GM19463 (cell line): Measurements from ENCODE around the gene GRIK4.
A peak's percentile ranks its signal among the peaks of the same experiment; 100 is the strongest.

ENCODE experiments used
- ATAC-seq: cut with Tn5 transposase; IDR thresholded peaks from one replicate; pipeline ENCODE4 v1.9.1; 2021; ENCODE audit warnings: mild to moderate bottlenecking, moderate library complexity; ENCODE audit not compliant: unreplicated experiment

GRIK4 gene

DNA sequence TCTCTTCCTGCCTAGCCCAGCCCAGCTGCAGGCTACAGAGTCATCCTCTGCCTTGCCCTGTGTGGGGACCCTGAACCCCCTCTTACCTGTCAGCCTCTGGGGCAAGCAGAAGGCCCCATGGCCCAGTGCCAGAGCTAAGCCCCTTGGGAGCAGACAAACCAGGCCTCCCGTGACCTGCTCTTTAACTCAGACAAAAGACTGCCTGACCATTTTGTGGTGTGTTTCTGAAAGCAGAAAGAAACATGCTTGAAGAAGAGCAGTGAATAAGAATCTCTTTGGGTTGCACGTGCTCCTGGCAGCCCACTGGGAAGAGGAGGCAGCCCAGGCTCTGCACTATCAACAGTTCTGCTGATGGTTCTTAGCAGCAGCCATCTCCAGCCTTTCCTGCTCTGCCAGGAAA lies 118.6 kb downstream of the GRIK4 start:
- ATAC-seq: no peak

DNA sequence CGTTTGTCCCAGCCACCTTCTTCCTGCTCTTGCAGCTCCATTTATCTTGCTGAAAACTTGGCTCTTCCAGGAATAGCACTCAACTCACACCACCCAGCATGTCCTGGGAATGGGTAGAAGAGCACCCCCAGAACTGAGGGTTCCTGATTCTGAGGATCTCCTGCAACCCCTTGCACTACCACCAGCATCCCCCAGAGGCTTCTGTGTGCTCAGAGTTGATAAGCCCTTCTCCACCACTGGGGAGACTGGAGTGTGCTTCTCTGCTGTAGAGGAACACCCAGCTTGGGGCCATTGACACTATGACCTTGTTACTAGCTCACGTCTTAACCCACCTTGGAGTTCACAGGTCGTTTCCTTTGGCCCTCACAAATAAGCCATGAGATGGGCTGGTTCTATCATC lies 121.0 kb downstream of the GRIK4 start:
- ATAC-seq: no peak

DNA sequence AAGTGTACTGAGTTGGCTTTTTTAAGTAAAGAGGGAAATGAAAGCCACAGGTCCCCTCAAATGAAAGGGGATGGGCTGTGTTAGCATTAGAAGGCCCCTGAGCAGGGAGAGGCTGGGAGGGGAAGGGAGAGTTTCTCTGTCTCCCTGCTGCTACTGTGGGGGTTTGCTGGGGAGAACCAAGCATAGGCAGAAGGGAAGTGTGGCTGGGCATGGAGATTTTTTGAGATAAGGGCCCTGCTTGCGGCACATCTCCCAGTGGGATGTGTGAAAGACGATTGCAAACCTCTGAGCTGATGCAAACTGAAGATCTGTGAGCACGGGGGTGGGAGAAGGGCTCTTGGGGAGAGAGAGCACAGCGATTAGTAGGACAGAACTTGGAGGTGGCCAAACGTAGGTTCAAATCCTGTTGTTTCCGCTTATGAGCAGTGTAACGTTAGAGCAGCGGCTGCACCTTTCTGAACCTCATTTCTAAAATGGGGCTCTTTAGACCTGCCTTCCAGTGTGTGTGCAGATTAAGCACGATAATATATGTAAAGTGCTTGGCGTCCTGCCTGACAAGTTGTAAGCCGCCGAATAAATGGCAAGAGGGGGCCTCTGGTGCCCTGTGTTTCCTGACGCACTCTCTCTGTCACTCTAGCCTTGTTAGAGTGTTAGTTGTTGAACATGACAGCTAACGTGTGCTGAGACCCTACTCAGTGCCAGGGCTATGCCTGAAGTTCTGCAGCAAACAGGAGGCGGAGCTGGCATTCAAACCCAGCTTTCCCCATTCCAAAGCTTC lies 122.3 kb downstream of the GRIK4 start:
- ATAC-seq: no peak

DNA sequence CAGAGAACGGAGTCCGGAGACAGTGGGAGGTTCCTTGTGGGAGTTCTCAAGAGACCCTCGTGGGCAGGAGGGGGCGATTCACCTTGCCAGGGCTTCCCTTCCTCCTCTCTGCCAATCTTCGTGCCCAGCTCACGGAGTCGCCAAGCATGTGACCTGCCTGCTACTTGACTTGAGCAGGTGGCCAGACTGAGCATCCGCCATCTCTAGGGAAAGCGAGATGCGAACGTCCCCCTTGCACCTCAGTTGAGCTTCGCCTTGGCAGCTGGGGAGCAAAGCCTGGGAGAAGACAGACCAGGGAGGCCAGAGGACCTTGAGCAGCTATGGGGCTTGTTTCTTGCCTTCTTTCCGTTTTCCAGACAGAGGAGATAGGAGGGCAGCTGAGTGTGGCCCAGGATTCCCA lies 123.2 kb downstream of the GRIK4 start:
- ATAC-seq: no peak

DNA sequence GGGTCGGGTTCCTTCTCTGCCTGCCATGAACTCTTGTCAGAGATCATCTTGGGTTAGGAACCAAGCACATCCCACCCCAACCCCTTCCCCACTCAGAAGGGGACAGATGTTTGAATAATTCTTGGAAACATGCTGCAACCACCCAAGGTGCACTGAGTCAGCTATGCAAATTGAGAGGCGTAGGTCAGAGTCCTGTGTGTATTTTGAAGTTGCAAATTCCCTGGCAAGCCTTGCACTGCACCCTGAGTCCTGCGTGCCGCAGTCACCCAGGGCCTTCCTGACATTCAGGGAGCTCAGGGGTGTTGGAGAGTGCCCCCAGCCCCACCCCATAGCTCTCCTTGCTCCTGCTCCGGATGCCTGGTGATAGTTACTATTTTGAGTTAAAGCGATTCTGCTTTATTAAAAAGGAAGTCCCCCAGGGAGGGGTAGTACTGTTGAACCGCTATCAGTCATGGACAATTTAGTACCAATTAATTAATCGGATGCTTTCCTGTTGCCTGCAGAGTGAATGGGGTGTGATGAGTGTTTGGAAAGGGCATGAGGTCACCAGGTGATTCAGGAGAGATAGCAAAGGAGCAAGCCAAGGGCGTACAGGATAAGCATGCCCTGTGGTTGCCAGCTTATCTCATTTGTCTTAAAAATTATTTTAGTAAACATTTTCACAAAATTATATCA lies 123.7 kb downstream of the GRIK4 start:
- ATAC-seq: no peak

DNA sequence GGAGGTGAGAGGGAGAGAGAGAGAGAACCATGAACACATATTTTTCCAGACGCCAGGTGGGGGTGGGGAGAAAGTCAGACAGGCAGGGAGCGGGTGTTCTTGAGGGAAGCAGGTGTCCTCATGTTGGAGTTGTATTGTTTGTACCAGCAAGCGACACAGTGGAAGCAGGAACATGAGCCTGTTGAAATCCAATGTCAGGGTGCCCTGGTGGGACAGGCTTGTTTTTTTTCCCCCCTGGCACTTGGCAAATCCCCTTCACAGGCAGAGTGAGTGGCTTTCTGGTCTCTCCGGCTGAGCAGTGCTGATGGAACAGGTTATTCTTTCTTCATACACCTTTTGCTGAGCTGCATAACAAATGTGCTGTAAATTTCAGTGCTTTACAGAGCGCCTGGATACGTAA lies 125.6 kb downstream of the GRIK4 start:
- no peak for ATAC-seq

DNA sequence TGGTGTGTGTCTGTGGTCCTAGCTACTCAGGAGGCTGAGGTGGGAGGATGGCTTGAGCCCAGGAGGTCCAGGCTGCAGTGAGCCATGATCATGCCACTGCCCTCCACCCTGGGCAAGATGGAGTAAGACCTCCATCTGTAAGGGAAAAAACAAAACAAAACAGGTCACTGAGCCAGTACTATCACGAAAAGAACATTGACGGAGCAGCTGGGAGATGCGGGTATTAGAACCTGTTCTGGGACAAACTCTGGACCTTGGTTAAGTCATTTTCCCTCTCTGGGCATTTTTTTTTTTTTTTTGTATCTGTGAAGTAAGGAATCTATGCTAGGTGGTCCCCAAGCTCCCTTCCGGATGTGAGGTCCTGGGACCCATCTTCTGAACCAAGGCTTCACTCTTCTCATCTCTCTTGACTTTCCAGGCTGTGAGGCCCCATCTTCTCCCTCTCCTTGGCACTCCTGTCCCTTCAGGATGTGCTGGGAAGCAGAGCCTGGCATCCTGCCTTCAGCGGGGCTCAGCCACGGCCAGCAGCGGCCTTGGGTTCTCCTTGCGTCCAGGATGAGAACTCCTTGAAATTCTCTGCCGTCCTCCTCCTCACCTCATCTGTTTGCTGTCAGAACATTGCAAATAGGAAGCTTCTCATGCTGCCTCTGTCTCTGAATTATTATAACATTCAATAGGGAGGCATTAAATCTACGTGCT lies 130.8 kb downstream of the GRIK4 start:
- ATAC-seq: no peak

DNA sequence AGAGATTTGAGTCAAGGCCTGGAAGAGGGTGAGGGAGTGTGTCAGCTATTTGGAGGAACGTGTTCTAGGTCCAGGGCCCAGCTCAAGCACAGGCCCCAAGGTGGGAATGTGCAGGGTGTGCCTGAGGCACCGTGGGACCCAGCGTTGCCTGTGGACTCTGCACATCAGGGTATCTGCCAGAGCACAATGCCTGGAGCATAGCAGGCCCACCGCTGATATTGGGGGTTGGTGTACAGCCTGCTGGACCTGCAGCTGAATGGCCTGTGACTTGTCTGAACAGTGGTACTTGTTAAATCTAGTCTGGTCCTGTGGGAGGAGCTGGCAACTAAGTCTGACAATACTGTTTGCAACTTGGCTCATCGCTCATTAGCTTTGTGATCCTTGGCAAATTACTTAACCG lies 131.7 kb downstream of the GRIK4 start:
- ATAC-seq: no peak

DNA sequence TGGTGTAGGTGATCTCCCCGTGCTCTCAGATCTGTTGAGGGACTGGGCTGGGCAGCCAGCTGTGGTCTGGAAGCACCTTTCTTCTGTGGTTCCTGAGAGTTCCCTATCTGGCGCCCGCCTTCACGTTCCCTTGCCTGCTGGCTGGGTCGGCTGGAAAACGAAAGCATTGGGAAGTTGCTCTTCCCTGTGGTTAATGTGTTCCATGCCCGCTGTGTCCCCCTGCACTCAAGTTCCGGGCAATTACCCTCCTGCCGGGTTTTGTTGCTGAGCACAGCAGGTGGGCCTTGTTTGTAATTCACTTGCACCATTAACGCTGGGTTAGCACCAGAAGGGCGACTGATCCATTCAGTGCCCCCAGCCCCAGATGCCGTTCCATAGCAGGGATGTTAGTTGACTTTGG lies 134.1 kb downstream of the GRIK4 start:
- ATAC-seq: no peak

DNA sequence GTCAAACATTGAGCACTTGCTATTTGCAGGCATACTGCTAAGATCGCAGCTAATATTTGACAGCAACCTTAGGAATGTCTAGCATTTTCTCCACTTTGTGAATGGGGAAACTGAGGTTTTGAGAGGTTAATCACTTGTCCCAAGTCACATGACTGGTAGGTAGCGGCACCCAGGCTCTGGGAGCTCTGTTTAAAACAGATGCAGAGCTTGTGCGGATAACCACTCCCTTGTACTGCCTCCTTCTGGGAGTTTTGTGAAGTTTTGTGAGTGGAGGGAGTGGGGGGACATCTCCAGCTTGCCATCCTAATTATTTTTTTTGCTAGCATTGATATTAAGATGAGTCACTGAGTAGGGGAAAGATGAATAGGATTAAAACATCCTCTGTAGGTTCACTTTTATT lies 134.7 kb downstream of the GRIK4 start:
- ATAC-seq: no peak

DNA sequence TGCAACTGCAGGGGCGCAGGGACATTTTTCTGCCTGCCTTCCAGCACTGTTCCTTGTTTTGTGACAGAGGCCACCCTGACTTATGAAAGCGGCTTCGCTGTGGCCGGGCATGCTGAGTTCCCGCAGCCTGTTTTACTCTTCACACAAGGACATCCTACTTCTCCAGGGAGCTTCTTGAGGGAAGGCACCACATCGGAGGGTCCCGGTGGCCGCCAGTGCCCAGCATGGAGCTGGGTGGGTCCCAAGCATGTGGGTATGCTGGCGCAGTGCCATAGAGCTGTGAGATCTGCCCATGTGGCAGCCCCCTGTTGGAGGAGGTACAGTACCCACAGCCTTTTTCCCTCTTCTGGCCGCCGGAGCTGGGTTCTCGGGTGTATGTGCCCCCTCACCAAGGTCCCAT lies 136.1 kb downstream of the GRIK4 start:
- ATAC-seq: no peak

DNA sequence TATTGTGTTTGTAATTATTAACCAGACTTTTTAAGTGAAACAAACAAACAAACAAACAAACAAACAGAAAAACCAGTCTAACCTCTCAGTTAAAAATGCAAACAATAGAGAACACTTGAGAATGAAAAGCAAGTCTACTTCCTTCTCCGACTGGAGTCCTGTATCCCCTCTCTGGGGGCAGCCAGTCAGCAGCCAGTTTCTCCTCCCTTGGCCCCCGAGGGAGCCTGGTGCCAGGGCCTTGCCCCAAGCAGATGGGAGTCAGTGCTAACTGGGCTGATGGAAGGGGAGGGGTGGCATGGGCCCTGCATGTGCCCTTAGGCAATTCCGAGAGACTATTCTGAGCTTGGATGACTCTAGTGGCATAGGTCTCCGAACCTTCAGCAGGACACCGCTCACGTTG lies 137.2 kb downstream of the GRIK4 start:
- no peak for ATAC-seq

DNA sequence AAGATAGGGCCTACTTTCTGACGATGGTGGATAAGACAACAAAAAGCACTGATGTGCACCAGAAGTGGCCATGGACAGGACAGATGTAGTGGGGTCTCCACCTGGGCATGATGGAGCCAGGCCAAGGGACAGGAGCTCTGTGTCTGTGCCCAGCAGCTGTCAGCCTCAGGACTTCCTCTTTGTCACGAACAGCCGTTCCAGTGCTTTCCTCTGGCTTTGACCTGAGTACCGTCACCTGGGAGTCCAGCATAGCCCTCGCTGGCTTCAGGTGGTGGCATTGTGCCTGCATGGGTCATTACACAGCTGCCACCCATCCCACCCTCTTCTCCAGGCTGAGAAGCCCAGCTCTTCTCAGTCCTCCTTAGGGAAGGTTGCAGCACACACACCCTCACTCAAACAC lies 137.8 kb downstream of the GRIK4 start:
- no peak for ATAC-seq

DNA sequence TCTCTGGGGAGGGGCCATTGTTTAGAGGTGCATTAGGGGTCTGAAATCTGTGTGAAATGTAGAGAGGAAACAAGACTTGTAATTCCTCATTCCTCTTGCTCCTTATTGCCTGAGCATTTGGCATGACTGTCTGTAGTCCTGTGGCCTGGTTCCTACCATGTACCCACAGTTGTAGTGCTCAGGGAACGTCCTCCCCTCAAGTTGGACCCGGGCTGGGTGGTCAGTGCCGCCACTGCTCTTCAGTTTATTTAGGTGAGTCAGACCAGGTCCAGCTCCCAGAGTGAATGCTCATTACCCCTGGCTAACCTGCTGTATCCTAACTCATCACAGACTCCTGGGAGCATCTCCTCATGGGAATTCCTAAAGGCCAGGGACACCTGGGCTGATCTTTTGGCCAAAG lies 139.8 kb downstream of the GRIK4 start:
- ATAC-seq: no peak

DNA sequence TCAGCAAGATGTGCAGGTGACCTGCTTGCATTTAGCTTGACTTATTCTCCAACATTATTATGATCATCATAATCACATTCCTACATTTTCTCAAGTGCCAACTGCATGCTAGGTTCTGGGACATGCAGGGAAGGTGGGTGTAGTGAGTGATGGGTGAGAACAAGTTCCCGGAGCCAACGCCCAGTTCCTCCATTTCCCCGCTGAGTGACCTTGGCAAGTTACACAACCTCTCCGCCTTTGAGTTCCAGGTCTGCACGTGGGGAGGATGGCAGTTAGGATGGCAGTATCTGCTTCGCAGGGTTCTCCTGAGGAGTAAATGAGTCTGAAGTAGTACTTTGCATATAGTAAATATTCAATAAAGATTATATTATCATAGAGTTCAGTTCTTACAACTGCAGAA lies 140.3 kb downstream of the GRIK4 start:
- ATAC-seq: no peak

DNA sequence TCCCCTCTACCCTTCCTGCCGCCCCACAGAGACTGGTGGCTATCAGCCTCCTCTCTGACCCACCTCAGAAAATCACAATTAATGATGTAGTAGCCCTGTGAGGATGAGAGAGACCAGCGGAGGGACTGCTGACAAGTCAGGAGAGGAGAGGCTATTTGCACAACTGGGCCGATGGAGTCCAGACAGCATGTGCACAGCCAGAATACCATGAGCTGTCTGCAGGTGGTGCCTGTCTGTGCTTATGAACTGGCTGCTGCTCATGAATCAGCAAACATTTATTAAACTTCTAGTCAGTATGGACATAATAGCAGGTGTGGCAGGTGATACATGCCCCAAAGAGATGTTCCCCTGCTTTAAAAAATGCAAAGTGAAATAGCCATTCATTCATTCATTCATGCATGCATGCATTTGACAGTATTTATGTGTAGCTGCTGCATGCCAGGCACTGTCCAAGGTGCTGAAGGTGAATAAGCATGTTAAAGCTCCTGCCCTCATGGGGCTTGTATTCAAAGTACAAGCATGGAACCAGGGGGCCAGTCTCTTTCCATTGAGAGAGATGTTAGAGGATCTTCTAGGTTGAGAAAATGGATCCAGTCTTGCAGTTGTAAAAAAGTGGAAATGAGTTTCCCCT lies 141.3 kb downstream of the GRIK4 start:
- no peak for ATAC-seq

DNA sequence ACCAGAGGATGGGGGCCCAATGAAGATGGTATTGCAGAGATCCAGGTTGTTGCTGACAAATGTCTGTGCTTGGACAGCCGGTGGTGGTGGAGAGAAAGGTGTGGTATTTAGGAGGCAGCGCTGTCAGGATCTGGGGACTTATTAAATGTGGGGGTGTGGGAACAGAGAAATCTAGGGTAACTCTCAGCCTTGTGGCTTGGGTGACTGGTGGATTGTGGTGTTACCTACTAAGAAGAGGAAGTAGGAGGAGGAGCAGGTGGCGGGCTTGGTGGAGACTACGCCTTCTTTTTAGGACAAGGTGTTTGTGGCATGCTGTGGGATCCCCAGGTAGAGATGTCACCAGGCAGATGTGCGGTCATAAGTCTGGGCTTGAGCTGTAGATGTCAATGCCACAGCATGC lies 144.0 kb downstream of the GRIK4 start:
- no peak for ATAC-seq

DNA sequence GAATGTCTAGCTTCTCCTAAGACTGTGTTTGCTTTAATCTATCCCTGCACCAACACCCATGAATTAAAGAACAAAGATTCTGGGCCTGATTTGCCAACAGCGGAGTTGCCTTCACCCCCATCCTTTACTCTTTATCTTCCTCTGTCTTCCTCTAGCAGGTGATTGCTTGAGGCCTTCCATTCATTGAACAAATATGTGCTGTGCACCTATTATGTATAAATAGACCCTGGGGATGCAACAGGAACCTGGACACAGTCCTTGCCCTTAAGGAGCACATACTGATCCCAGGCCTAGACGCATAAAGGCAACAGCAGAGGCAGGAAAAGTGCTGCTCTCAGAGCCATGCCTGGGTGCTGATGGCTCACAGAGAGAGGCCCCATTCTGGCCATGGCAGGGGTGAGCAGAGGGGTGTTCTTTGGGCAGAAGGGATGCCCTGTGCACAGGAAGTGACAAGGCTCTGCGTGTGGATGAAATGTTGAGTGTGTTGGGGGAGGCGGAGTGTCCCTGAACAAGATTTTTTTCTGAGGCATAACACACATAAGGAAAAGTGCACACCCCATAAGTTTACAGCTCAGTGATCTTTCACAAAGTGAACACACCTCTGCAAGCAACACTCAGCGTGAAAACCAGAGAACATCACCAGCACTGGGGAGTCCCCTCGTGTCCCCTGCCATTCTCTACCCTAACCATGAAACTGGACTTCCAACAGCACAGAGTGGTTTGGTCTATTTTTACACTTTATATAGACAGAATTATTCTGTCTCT lies 145.9 kb downstream of the GRIK4 start:
- ATAC-seq: peak; percentile 65

DNA sequence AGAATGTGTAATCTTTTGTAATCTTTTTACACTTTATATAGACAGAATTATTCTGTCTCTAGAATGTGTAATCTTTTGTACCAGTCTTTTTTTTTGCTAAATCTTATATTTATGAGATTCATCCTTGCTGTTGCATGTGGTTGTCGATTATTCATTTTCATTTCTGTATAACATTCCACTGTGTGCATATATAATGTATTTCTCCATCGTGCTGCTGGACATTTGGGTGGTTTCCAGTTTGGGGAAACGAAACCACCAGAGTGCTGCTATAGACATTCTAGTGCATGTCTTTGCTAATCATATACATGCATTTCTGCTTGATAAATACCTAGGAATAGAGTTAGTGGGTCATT lies 146.5 kb downstream of the GRIK4 start:
- peak; percentile 58 for ATAC-seq

DNA sequence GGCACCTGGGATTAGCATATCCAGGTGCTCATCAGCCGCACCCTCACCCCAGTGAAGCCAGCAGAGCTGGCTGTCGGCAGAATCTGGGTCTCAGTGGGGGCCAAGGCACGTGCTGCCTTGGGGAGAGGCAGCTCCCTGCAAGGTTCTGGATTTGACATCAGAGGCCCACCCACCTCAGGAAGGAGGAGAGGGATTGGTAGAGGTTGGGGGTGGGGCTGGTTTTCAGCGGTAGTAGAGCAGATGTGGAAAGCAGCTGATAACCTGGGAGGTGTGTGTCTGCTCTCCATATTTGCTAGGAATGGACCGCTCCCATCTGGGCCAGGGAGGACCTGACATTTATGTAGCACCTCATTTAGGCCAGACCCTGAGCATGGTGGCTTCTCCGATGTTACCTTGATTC lies 147.5 kb downstream of the GRIK4 start:
- ATAC-seq: no peak

DNA sequence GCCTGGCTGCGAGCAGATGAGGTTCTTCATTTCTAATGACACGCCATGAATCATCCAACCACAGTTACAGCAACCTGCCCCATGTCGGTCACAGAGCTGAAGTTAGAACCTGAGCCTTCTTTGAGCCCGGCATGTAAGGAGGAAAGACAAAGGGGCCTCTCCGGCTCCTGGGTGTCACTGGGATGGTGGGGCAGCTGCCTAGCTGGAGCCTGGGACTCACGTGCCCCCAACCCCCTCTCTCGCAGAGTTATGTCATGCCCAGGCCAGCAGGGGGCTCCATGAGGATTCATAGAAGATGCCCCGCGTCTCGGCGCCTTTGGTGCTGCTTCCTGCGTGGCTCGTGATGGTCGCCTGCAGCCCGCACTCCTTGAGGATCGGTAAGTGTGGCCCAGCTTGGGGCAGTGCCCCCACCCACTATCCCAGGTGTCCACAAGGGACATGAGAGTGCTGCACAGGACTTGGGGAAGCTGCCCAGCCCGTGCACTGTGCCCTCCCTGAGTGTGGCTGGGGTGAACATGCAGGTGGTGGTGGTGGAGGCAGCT lies 148.5 kb downstream of the GRIK4 start:
- ATAC-seq: no peak
